GM10266 (cell line): ENCODE measurements around the gene MAN2B2.
"Not testable (repeated sequence)": the region's sequence is repeated elsewhere in the genome, so short reads cannot be mapped to it uniquely, and the experiment has no call there.

Experiments
- DNase-seq: peaks from one replicate; pipeline ENCODE4 v3.0.0; 2012; ENCODE audit errors: extremely low spot score
- CTCF ChIP-seq: IDR thresholded peaks from 2 replicates; pipeline ENCODE4 v1.5.1; 2012; ENCODE audit warnings: mild to moderate bottlenecking, low read depth; ENCODE audit not compliant: control insufficient read depth, insufficient read depth; ENCODE audit errors: missing control alignments

Gene MAN2B2

GRCh38 chr4:6665320-6665654 is 90.3 kb downstream of the MAN2B2 start:
- no peak for DNase-seq
- TF ChIP-seq CTCF = no peak

GRCh38 chr4:6668391-6668790 is 93.4 kb downstream of the MAN2B2 start:
- no peak for DNase-seq

DNA sequence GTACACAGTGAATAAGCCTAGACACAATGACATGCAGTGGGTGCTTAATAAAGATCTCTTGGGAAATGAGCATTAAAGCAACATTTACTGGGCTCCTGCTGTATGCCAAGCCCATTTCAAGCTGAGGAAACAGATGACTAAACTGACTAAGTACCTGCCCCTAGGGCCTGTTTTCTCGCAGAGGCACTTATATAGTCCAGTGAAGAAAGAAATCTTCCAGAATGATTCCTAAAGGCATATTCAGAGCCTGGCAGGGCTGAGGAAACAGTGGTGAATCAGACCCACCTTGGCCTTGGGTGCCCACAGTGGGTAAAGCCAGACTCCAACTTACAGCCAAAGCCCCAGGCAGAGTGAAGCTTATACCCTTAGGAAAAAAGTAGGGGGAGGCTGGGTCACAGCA is 96.7 kb downstream of the MAN2B2 start:
- no peak for TF ChIP-seq CTCF
- no peak for DNase-seq

More at GRCh38 chr4:6668391-6668790, 93.4 kb downstream of the MAN2B2 start:
- no peak for TF ChIP-seq CTCF

- no peak for DNase-seq
- TF ChIP-seq CTCF = no peak
Observed at GRCh38 chr4:6672131-6672530, 97.1 kb downstream of the MAN2B2 start.

- DNase-seq = not testable (repeated sequence)
Observed at GRCh38 chr4:6672541-6673190, 97.7 kb downstream of the MAN2B2 start.
